Sigmoid colon (tissue), 7 donors: Measurements from ENCODE around the gene FAM9B. TPM values are rescaled to one million over a fixed set of nuclear protein-coding genes. Genes with fewer than 3 reads are reported as not detected.

Experiments used
- DNase-seq: peaks from one replicate; pipeline ENCODE4 v3.0.0-alpha.2; 2019
- H3K27ac ChIP-seq, 4 donors: fragments of 200-600 bp; sonication (generic); one replicate each; pipeline ENCODE4 v1.5.1; 2016 to 2019; ENCODE audit warnings: mild to moderate bottlenecking in 1 of 4
- H3K27me3 ChIP-seq, 3 donors: fragments of 200-600 bp; sonication (generic); one replicate each; pipeline ENCODE4 v1.5.1; 2019; ENCODE audit warnings: mild to moderate bottlenecking in 1 of 3
- H3K36me3 ChIP-seq, 4 donors: fragments of 200-600 bp; sonication (generic); one replicate each; pipeline ENCODE4 v1.5.1; 2016 to 2019
- H3K4me1 ChIP-seq, 4 donors: fragments of 200-600 bp; sonication (generic); one replicate each; pipeline ENCODE4 v1.5.1; 2017 to 2019
- H3K4me3 ChIP-seq, 4 donors: fragments of 200-600 bp; sonication (generic); one replicate each; pipeline ENCODE4 v1.5.1; 2017 to 2019; ENCODE audit warnings: mild to moderate bottlenecking in 2 of 4, moderate library complexity in 1 of 4
- H3K9me3 ChIP-seq, 4 donors: fragments of 200-600 bp in 3 of 4; sonication (generic) in 3 of 4; one replicate each; pipeline versions ENCODE4 v1.5.1 to v1.6.1; 2013 to 2019
- CTCF ChIP-seq, 4 experiments: fragments of 450-650 bp in 3 of 4; fragments of 200-600 bp in 1 of 4; IDR thresholded peaks; one replicate each; pipeline ENCODE4 v1.5.1; 2016 to 2019; ENCODE audit warnings: antibody characterized with exemption in 4 of 4, mild to moderate bottlenecking in 3 of 4, moderate library complexity in 2 of 4
- EP300 ChIP-seq, 4 donors: sonication (generic); formaldehyde crosslinking; IDR thresholded peaks; one replicate each; pipeline ENCODE4 v1.6.1; 2017; ENCODE audit warnings: antibody characterized with exemption in 4 of 4
- POLR2A ChIP-seq, 2 donors: fragments of 450-650 bp; IDR thresholded peaks; one replicate each; pipeline ENCODE4 v1.6.1; 2016; ENCODE audit warnings: antibody characterized with exemption in 2 of 2, mild to moderate bottlenecking in 2 of 2, moderate library complexity in 2 of 2
- POLR2AphosphoS5 ChIP-seq, 4 donors: sonication (generic); formaldehyde crosslinking; IDR thresholded peaks; one replicate each; pipeline ENCODE4 v1.6.1; 2017; ENCODE audit warnings: antibody characterized with exemption in 4 of 4
- WGBS, 2 donors: extraction: QIAGEN DNeasy Blood & Tissue Kit; methylation state at CpG; one replicate each; pipeline ENCODE4 v1.1.7; 2013; 5-methylcytosine and 5-hydroxymethylcytosine counted together
- intact Hi-C: fragments of 100-400 bp; cut with DNase I; formaldehyde crosslinking; loops from one replicate; pipeline ENCODE4 v1.15.1; 2023
- polyA plus RNA-seq, 3 donors: library from polyadenylated mRNA; stranded (reverse); fragments of 200-250 nt; gene quantifications; one replicate each; pipeline ENCODE4 v1.2.3, GENCODE V29; 2013
- total RNA-seq, 4 donors: library from RNA; depleted of rRNA; stranded (reverse); fragments of >200 nt; gene quantifications; one replicate each; pipeline ENCODE4 v1.1.0, GENCODE V29; 2016
- donor health status: healthy with polysubstance abuse.
- donor health status: Bipolar disorder and iron deficiency.
- donor health status: healthy.

FAM9B gene
- total and polyA plus RNA-seq, 7 donors, result not detected

- DNase-seq, result no peak
- H3K27ac ChIP-seq, result no peak overlapping the region
- H3K9me3 ChIP-seq, result no peaks in the 10 kb centered on the region
- H3K4me1 ChIP-seq, result no peaks in the 10 kb centered on the region
- H3K4me3 ChIP-seq, result no peak overlapping the region
- intact Hi-C loops, result no loop called here
- WGBS, 2 donors, result 85 to 86% methylated on average over 3 of the region's 3 CpGs
- no peak for TF ChIP-seq CTCF (IDR thresholded peaks at IDR 0.05)
- TF ChIP-seq POLR2A (IDR thresholded peaks at IDR 0.05), result no peak
- no peak for TF ChIP-seq EP300 (IDR thresholded peaks at IDR 0.05)
- no peak for TF ChIP-seq POLR2AphosphoS5 (IDR thresholded peaks at IDR 0.05)
- no peaks in the 10 kb centered on the region for H3K27me3 ChIP-seq
- H3K36me3 ChIP-seq, result no peaks in the 10 kb centered on the region
These were observed 18.2 kb upstream of the FAM9B start for GRCh38 chrX:9052081-9052480.

- intact Hi-C loops, result no loop called here
These were observed 16.4 kb upstream of the FAM9B start for GRCh38 chrX:9050331-9050730.

GRCh38 chrX:9048801-9049200 lies 14.9 kb upstream of the FAM9B start:
- H3K4me3 ChIP-seq, result no peak overlapping the region
- no peaks in the 10 kb centered on the region for H3K27me3 ChIP-seq
- no peaks in the 10 kb centered on the region for H3K36me3 ChIP-seq
- intact Hi-C loops, result no loop called here
- no peak overlapping the region for H3K27ac ChIP-seq
- H3K9me3 ChIP-seq, result no peaks in the 10 kb centered on the region
- no peaks in the 10 kb centered on the region for H3K4me1 ChIP-seq
- 72 to 88% methylated on average over 1 of the region's 1 CpG for WGBS, 2 donors
- TF ChIP-seq POLR2A (IDR thresholded peaks at IDR 0.05), result no peak
- TF ChIP-seq CTCF (IDR thresholded peaks at IDR 0.05), result no peak
- TF ChIP-seq POLR2AphosphoS5 (IDR thresholded peaks at IDR 0.05), result no peak
- TF ChIP-seq EP300 (IDR thresholded peaks at IDR 0.05), result no peak
- DNase-seq, result no peak

More at GRCh38 chrX:9050331-9050730, 16.4 kb upstream of the FAM9B start:
- Histone ChIP-seq H3K27ac (no peak overlapping the region), H3K36me3 (no peaks in the 10 kb centered on the region), H3K4me1 (no peaks in the 10 kb centered on the region), H3K9me3 (no peaks in the 10 kb centered on the region), H3K4me3 (no peak overlapping the region), H3K27me3 (no peaks in the 10 kb centered on the region)
- no peak for DNase-seq
- 92 to 93% methylated on average over 3 of the region's 3 CpGs for WGBS, 2 donors
- TF ChIP-seq POLR2AphosphoS5 (IDR thresholded peaks at IDR 0.05) (no peak), POLR2A (IDR thresholded peaks at IDR 0.05) (no peak), CTCF (IDR thresholded peaks at IDR 0.05) (no peak)

GRCh38 chrX:9038244-9038643 lies 4.3 kb upstream of the FAM9B start:
- DNase-seq, result no peak
- Histone ChIP-seq H3K36me3 (no peaks in the 10 kb centered on the region), H3K4me3 (no peak overlapping the region), H3K4me1 (no peaks in the 10 kb centered on the region), H3K27ac (no peak overlapping the region), H3K9me3 (no peaks in the 10 kb centered on the region), H3K27me3 (no peaks in the 10 kb centered on the region)
- intact Hi-C loops, result no loop called here
- WGBS, 2 donors, result 71 to 75% methylated on average over 4 of the region's 4 CpGs
- TF ChIP-seq POLR2AphosphoS5 (IDR thresholded peaks at IDR 0.05) (no peak), CTCF (IDR thresholded peaks at IDR 0.05) (no peak), POLR2A (IDR thresholded peaks at IDR 0.05) (no peak), EP300 (IDR thresholded peaks at IDR 0.05) (no peak)

- Histone ChIP-seq H3K27ac (no peak overlapping the region), H3K4me3 (no peak overlapping the region), H3K4me1 (no peaks in the 10 kb centered on the region), H3K27me3 (no peaks in the 10 kb centered on the region), H3K9me3 (no peaks in the 10 kb centered on the region), H3K36me3 (no peaks in the 10 kb centered on the region)
- TF ChIP-seq EP300 (IDR thresholded peaks at IDR 0.05), result no peak
- no peak for TF ChIP-seq CTCF (IDR thresholded peaks at IDR 0.05)
- TF ChIP-seq POLR2A (IDR thresholded peaks at IDR 0.05), result no peak
- TF ChIP-seq POLR2AphosphoS5 (IDR thresholded peaks at IDR 0.05), result no peak
- 77 to 80% methylated on average over 4 of the region's 4 CpGs for WGBS, 2 donors
- intact Hi-C loops, result no loop called here
- DNase-seq, result no peak
These were observed 3.4 kb upstream of the FAM9B start for GRCh38 chrX:9037296-9037695.
